Testis (tissue), 2 donors: ENCODE data around the gene C12orf42.

Source experiments
- CTCF ChIP-seq, 3 experiments: fragments of 450-650 bp in 2 of 3; fragments of 200-600 bp in 1 of 3; sonication (generic) in 1 of 3; IDR thresholded peaks; one replicate each; pipeline ENCODE4 v1.5.1; 2016 to 2019; ENCODE audit warnings: antibody characterized with exemption in 3 of 3, mild to moderate bottlenecking in 2 of 3, moderate library complexity in 1 of 3
- POLR2A ChIP-seq: fragments of 450-650 bp; IDR thresholded peaks from one replicate; pipeline ENCODE4 v1.6.1; 2017; ENCODE audit warnings: antibody characterized with exemption, mild to moderate bottlenecking, moderate library complexity

GRCh38 chr12:103422328-103422727 is 73.4 kb downstream of the C12orf42 start:
- TF ChIP-seq CTCF (IDR thresholded peaks at IDR 0.05): no peak
- no peak for TF ChIP-seq POLR2A
